GM12872 (cell line): ENCODE data around the gene ANKRD31.

Source experiments
- CTCF ChIP-seq: IDR thresholded peaks from 3 replicates; pipeline ENCODE4 v1.5.1; 2011; ENCODE audit warnings: low read depth, mild to moderate bottlenecking, low read length, moderate library complexity; ENCODE audit not compliant: insufficient read depth

The ANKRD31 gene

GRCh38 chr5:75046366-75047142, 190.1 kb downstream of the ANKRD31 start:
- TF ChIP-seq CTCF = no peak

- TF ChIP-seq CTCF = no peak
These were observed 191.6 kb downstream of the ANKRD31 start for GRCh38 chr5:75045071-75045470.

- no peak for TF ChIP-seq CTCF
These were observed 192.3 kb downstream of the ANKRD31 start for GRCh38 chr5:75044406-75044805.

GRCh38 chr5:75043633-75044264, 192.9 kb downstream of the ANKRD31 start:
- no peak for TF ChIP-seq CTCF

GRCh38 chr5:75042522-75042921, 194.2 kb downstream of the ANKRD31 start:
- no peak for TF ChIP-seq CTCF

- no peak for TF ChIP-seq CTCF
These were observed 195.7 kb downstream of the ANKRD31 start for GRCh38 chr5:75040973-75041372.

GRCh38 chr5:75037106-75037505, 199.6 kb downstream of the ANKRD31 start:
- no peak for TF ChIP-seq CTCF
